ENCODE results near the gene WDR91.
"Not testable (repeated sequence)": the region's sequence is repeated elsewhere in the genome, so short reads cannot be mapped to it uniquely, and the experiment has no call there.

The WDR91 gene

DNA sequence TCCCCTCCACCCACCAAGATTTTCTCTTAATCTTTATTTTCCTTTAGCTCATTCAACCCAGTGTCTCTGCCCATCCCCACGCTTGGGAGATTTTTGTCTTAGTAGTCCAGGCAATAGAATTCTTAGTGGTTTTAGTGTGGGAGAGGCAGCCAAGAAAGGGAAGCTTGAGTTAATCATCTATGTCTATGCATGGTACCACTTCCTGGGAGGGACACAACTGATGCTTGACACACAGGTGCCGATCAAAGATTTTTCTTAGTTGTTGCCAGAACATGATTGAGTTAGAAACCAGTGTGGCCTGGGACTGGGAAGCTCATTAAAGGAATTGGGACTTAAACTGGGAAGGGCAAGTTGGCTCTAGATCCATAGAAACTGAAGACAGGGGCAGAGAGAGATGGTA, 25.4 kb upstream of the WDR91 start:
- no peak for ATAC-seq (ENCODE audit: insufficient read depth, low read depth)
- H3K9me3 ChIP-seq (ENCODE audit: insufficient read depth, low read length, severe bottlenecking) = no peaks in the 10 kb centered on the region
- H3K4me3 ChIP-seq (ENCODE audit: low read depth in 1 of 2, low read length in 2 of 2) = no peak overlapping the region
- TF ChIP-seq EZH2 (IDR thresholded peaks at IDR 0.05; ENCODE audit: borderline replicate concordance, low read depth, low read length, severe bottlenecking) (no peak), CTCF (IDR thresholded peaks at IDR 0.05; ENCODE audit: borderline replicate concordance, extremely low read depth, low read length, poor library complexity, severe bottlenecking) (no peak)
- no peaks in the 10 kb centered on the region for H4K20me1 ChIP-seq (ENCODE audit: insufficient read depth, low read length)
- no peak for DNase-seq
- no peak overlapping the region for H2AFZ ChIP-seq (ENCODE audit: low read depth, low read length)
- peaks cover 3% of the 10 kb centered on the region for H3K27me3 ChIP-seq (ENCODE audit: insufficient read depth, low read length, poor library complexity)
- H3K4me1 ChIP-seq (ENCODE audit: insufficient read depth, low read length) = no peaks in the 10 kb centered on the region
- H3K79me2 ChIP-seq (ENCODE audit: insufficient read depth, low read length) = no peaks in the 10 kb centered on the region
- no peaks in the 10 kb centered on the region for H3K36me3 ChIP-seq (ENCODE audit: insufficient read depth, low read length)
- H3K9ac ChIP-seq (ENCODE audit: low read depth, low read length) = no peak overlapping the region
- no peak overlapping the region for H3K27ac ChIP-seq (ENCODE audit: low read length)
- H3K4me2 ChIP-seq (ENCODE audit: insufficient read depth, low read length) = no peak overlapping the region

- ATAC-seq (ENCODE audit: insufficient read depth, low read depth) = no peak
- no peak overlapping the region for H3K9ac ChIP-seq (ENCODE audit: low read depth, low read length)
- no peaks in the 10 kb centered on the region for H3K36me3 ChIP-seq (ENCODE audit: insufficient read depth, low read length)
- no peaks in the 10 kb centered on the region for H4K20me1 ChIP-seq (ENCODE audit: insufficient read depth, low read length)
- no peak overlapping the region for H3K4me2 ChIP-seq (ENCODE audit: insufficient read depth, low read length)
- no peak overlapping the region for H3K4me3 ChIP-seq (ENCODE audit: low read depth in 1 of 2, low read length in 2 of 2)
- no peaks in the 10 kb centered on the region for H3K4me1 ChIP-seq (ENCODE audit: insufficient read depth, low read length)
- H2AFZ ChIP-seq (ENCODE audit: low read depth, low read length) = no peak overlapping the region
- no peaks in the 10 kb centered on the region for H3K79me2 ChIP-seq (ENCODE audit: insufficient read depth, low read length)
- TF ChIP-seq EZH2 (IDR thresholded peaks at IDR 0.05; ENCODE audit: borderline replicate concordance, low read depth, low read length, severe bottlenecking) = no peak
- no peak for TF ChIP-seq CTCF (IDR thresholded peaks at IDR 0.05; ENCODE audit: borderline replicate concordance, extremely low read depth, low read length, poor library complexity, severe bottlenecking)
- H3K27ac ChIP-seq (ENCODE audit: low read length) = no peak overlapping the region
- no peak for DNase-seq
- H3K9me3 ChIP-seq (ENCODE audit: insufficient read depth, low read length, severe bottlenecking) = no peaks in the 10 kb centered on the region
- H3K27me3 ChIP-seq (ENCODE audit: insufficient read depth, low read length, poor library complexity) = peaks cover 3% of the 10 kb centered on the region
These were observed 24.5 kb upstream of the WDR91 start for GRCh38 chr7:135235841-135236240.

GRCh38 chr7:135234727-135235126, 23.4 kb upstream of the WDR91 start:
- H3K36me3 ChIP-seq (ENCODE audit: insufficient read depth, low read length) = no peaks in the 10 kb centered on the region
- no peak overlapping the region for H3K9ac ChIP-seq (ENCODE audit: low read depth, low read length)
- no peaks in the 10 kb centered on the region for H4K20me1 ChIP-seq (ENCODE audit: insufficient read depth, low read length)
- TF ChIP-seq EZH2 (IDR thresholded peaks at IDR 0.05; ENCODE audit: borderline replicate concordance, low read depth, low read length, severe bottlenecking) (no peak), CTCF (IDR thresholded peaks at IDR 0.05; ENCODE audit: borderline replicate concordance, extremely low read depth, low read length, poor library complexity, severe bottlenecking) (no peak)
- H3K27ac ChIP-seq (ENCODE audit: low read length) = no peak overlapping the region
- no peak overlapping the region for H3K4me3 ChIP-seq (ENCODE audit: low read depth in 1 of 2, low read length in 2 of 2)
- H3K4me2 ChIP-seq (ENCODE audit: insufficient read depth, low read length) = no peak overlapping the region
- DNase-seq (no peak), ATAC-seq (ENCODE audit: insufficient read depth, low read depth) (no peak)
- no peak overlapping the region for H2AFZ ChIP-seq (ENCODE audit: low read depth, low read length)
- H3K79me2 ChIP-seq (ENCODE audit: insufficient read depth, low read length) = no peaks in the 10 kb centered on the region
- H3K27me3 ChIP-seq (ENCODE audit: insufficient read depth, low read length, poor library complexity) = no peaks in the 10 kb centered on the region
- no peaks in the 10 kb centered on the region for H3K4me1 ChIP-seq (ENCODE audit: insufficient read depth, low read length)
- no peaks in the 10 kb centered on the region for H3K9me3 ChIP-seq (ENCODE audit: insufficient read depth, low read length, severe bottlenecking)

- not testable (repeated sequence) for H3K79me2 ChIP-seq (ENCODE audit: insufficient read depth, low read length); ATAC-seq (ENCODE audit: insufficient read depth, low read depth); H4K20me1 ChIP-seq (ENCODE audit: insufficient read depth, low read length)
These were observed 22.8 kb upstream of the WDR91 start for GRCh38 chr7:135234095-135234494.

More at GRCh38 chr7:135234095-135234494, 22.8 kb upstream of the WDR91 start:
- H3K4me2 ChIP-seq (ENCODE audit: insufficient read depth, low read length); H2AFZ ChIP-seq (ENCODE audit: low read depth, low read length); DNase-seq; H3K4me3 ChIP-seq (ENCODE audit: low read depth in 1 of 2, low read length in 2 of 2); H3K27me3 ChIP-seq (ENCODE audit: insufficient read depth, low read length, poor library complexity); H3K36me3 ChIP-seq (ENCODE audit: insufficient read depth, low read length); H3K4me1 ChIP-seq (ENCODE audit: insufficient read depth, low read length); H3K27ac ChIP-seq (ENCODE audit: low read length); H3K9ac ChIP-seq (ENCODE audit: low read depth, low read length); H3K9me3 ChIP-seq (ENCODE audit: insufficient read depth, low read length, severe bottlenecking): not testable (repeated sequence)
